ENCODE measurements around the gene HSFY2.
"Not testable (repeated sequence)": the region's sequence is repeated elsewhere in the genome, so short reads cannot be mapped to it uniquely, and the experiment has no call there.

The HSFY2 gene, protein sequence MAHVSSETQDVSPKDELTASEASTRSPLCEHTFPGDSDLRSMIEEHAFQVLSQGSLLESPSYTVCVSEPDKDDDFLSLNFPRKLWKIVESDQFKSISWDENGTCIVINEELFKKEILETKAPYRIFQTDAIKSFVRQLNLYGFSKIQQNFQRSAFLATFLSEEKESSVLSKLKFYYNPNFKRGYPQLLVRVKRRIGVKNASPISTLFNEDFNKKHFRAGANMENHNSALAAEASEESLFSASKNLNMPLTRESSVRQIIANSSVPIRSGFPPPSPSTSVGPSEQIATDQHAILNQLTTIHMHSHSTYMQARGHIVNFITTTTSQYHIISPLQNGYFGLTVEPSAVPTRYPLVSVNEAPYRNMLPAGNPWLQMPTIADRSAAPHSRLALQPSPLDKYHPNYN
- long read RNA-seq, donor 1 = 0 reads
- long read RNA-seq, donor 2 = 0 reads
- long read RNA-seq, donor 3 = 0 reads
- long read RNA-seq, donor 4 = 0 reads
- long read RNA-seq, donor 5 = 0 reads
- long read RNA-seq, donor 6 = 0 reads
- long read RNA-seq, donor 7 = 0 reads
- long read RNA-seq, donor 8 = 0 reads

GRCh38 chrY:18773635-18774034 is at the start of gene HSFY2:
Gene HSFY2 (minus strand): TSS chrY:18773735. CDS start chrY:18773618, 117 bp downstream.
- not testable (repeated sequence) for DNase-seq

DNA sequence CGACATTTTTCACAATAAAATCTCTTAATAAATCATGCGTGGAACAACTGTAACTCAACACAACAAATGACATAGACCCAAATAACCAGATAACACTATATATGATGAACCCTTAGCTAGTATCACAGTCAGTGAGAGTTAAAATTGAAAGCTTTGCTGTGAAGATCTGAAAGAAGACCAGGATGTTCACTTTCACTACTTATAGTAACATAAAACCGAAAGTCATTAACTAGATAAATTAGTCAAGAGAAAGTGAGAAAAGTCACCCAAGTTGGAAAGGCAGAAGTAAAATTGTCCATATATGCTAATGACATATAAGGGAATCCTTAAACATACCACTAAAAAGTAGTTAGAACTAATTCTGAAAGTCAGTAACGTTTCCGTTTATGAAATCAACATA is 42.2 kb upstream of the HSFY2 start:
- not testable (repeated sequence) for DNase-seq

DNA sequence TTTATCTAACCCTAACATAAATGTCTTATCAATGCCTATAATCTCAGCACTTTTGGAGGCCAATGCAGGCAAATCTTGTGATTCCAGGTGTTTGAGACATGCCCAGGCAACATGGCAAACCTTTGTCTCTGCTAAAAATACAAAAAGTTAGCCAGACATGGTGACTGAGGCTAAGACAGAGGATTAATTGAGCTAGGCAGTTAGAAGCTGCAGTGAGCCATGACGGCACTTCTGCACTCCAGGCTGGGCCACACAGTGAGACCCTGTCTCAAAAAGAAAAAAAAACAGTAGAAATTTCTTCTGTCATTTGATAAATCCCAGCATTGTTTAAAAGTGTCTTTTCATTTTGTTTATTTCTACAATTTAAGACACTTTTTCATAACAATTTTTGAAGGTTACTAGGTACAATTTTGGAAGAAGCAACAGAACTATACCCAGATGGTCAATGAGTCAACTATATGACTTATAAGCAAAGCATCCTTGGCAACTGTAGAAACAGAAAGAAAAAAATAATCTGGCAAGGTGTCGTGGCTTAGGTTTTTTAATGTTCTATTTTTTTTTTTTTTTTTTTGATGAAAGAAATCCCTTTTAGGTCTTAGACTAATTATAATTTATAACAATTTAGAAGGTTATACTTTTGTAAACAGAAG is 15.3 kb upstream of the HSFY2 start:
- DNase-seq = not testable (repeated sequence)

DNA sequence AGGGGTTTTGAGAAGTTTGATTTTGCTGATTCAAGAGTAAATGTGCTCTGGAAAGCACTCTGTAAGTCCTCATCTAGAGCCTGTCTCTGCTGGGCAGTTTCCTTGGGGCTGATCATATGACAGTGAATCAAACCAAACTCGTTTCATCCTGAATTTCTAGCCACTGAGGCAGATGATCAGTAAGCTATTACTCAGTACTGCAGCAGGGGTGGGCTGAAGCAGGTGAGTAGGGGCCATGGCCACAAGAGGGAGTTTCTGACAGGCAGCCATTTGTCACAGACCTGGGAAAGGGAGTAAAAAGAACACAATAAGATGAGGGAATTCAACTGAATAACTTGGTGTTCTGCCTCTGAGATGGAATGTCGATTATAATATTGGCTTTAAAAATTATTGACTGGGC is 19.5 kb downstream of the HSFY2 start:
- not testable (repeated sequence) for DNase-seq

DNA sequence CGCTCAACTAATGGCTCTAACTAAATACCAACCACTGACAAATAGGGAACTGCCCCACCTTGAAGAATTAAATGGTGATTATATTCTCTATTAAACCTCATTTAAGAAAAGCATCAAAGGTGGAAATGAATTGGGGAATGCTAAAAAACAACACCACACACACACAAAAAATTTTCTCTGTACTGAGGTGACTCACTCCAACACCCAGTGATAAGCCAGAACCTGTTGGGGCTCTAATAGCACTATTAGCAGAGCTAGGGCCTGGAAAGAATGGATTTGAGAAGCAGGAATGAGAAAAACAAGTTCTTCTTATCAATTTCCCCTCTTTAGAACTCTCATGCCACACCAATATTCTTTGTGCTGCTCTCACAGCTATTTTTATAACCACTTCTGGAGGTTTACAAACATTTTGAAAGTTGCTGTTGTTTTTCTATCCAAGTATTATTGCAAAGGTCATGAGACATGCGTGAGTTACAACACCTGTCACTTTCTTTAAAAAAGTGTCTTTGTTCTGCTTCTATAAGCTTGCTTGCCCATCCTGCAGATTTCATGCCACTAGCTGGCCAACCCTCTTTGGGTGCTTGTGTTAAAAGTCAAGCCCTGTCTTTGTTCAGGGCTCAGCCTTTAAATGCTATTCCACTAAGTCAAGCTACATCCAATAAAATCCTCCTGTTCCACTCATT is 20.3 kb downstream of the HSFY2 start:
- not testable (repeated sequence) for DNase-seq

DNA sequence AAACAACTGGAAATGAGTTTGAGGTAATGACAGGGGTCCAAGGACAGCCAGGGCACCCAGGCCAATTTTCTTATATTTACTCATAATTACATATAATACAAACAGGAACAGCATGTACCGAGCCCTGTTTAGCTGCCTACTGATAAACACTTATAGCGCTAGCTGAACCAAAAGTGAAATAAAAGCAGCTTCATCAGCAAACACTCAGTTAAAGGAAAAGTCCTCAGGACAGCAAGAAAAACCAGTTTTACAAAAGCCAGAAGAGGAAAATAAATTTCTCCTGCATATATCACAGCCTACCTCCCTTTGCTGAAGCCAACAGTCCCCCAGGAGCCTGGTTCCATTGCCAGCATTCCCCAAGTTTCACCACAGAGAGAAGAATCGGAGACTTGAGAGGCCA is 49.8 kb downstream of the HSFY2 start:
- DNase-seq = not testable (repeated sequence)

All from right kidney (tissue), 9 donors.